HCT116 (cell line): ENCODE data around the gene GNAI1. TPM values are rescaled to one million over a fixed set of nuclear protein-coding genes. Genes with fewer than 3 reads are reported as not detected.

Experiments
- ATAC-seq: fragments of 200-7000 bp; cut with Tn5 transposase; 2 replicates; pipeline ENCODE4 v1.9.1; 2020; ENCODE audit warnings: mild to moderate bottlenecking, moderate library complexity
- BruUV-seq: library from RNA; stranded (reverse); fragments of 400-500 nt; replicated peaks from 2 replicates; lab custom pipeline; 2021; lab: Mats Ljungman, UMichigan
- CTCF ChIA-PET: fragments of 300-600 bp; sonication (Branson Sonifier 250); formaldehyde crosslinking; loops from one replicate; lab custom pipeline; 2021; ENCODE audit warnings: antibody characterized with exemption; lab: Charles Lee
- POLR2A ChIA-PET: fragments of 300-600, 350-600 bp; sonication (Branson Sonifier 250); formaldehyde crosslinking; loops from one replicate; lab custom pipeline; 2021; ENCODE audit warnings: antibody characterized with exemption; lab: Charles Lee
- RAD21 ChIA-PET, 2 experiments: fragments of 300-600 bp; sonication (Branson Sonifier 250); formaldehyde crosslinking; loops; one replicate each; lab custom pipeline; 2023; ENCODE audit warnings: low total read pairs in 2 of 2; ENCODE audit not compliant: uncharacterized antibody in 2 of 2, unreplicated experiment in 2 of 2, low non-redundant PET in 1 of 2; lab: Charles Lee
- DNase-seq: peaks from one replicate; pipeline ENCODE4 v3.0.0-alpha.2; 2010; ENCODE audit warnings: low read depth, low spot score
- H2AFZ ChIP-seq: fragments of 200-600 bp; shearing (Covaris generic), sonication (generic); 2 replicates; pipeline ENCODE4 v1.6.1; 2017; ENCODE audit warnings: low read depth, mixed run types, mixed read lengths, antibody characterized with exemption, low read length; ENCODE audit not compliant: poor library complexity, severe bottlenecking
- H3K27ac ChIP-seq: 2 replicates; pipeline ENCODE4 v1.5.1; 2012; ENCODE audit warnings: low read depth, low read length
- H3K27me3 ChIP-seq: fragments of 200-600 bp; sonication (generic); 2 replicates; pipeline ENCODE4 v1.6.1; 2016; ENCODE audit warnings: mixed run types, low read length, mixed read lengths; ENCODE audit not compliant: insufficient read depth
- H3K36me3 ChIP-seq, 2 experiments: fragments of 200-500 bp in 1 of 2; fragments of 200-600 bp in 1 of 2; sonication (Bioruptor generic) in 1 of 2; sonication (generic) in 1 of 2; 2 replicates each; pipeline versions ENCODE4 v1.5.1 to v1.6.1; 2014 to 2016; ENCODE audit warnings: low read length in 2 of 2, inconsistent platforms in 1 of 2, mixed read lengths in 1 of 2, mixed run types in 1 of 2; ENCODE audit not compliant: insufficient read depth in 2 of 2, control insufficient read depth in 1 of 2
- H3K4me1 ChIP-seq, 2 experiments: fragments of 200-600 bp in 1 of 2; sonication (generic) in 1 of 2; 2 replicates each; pipeline versions ENCODE4 v1.5.1 to v1.6.1; 2012 to 2017; ENCODE audit warnings: low read length in 2 of 2, inconsistent platforms in 1 of 2, mild to moderate bottlenecking in 1 of 2, mixed read lengths in 1 of 2, mixed run types in 1 of 2, moderate library complexity in 1 of 2; ENCODE audit not compliant: insufficient read depth in 2 of 2, control insufficient read depth in 1 of 2
- H3K4me2 ChIP-seq: fragments of 200-600 bp; sonication (generic); 2 replicates; pipeline ENCODE4 v1.6.1; 2017; ENCODE audit warnings: mixed run types, low read length, mixed read lengths
- H3K4me3 ChIP-seq, 2 experiments: fragments of 200-600 bp in 1 of 2; sonication (generic) in 1 of 2; replicated peaks in 1 of 2; 2 replicates each; pipeline ENCODE4 v1.5.1; 2011 to 2016; ENCODE audit warnings: low read length in 2 of 2, control low read depth in 1 of 2, low read depth in 1 of 2, mild to moderate bottlenecking in 1 of 2, mixed read lengths in 1 of 2, mixed run types in 1 of 2
- H3K79me2 ChIP-seq: fragments of 200-600 bp; sonication (generic); 2 replicates; pipeline ENCODE4 v1.6.1; 2017; ENCODE audit warnings: mild to moderate bottlenecking, mixed run types, low read length, moderate library complexity, mixed read lengths; ENCODE audit not compliant: insufficient read depth
- H3K9ac ChIP-seq: fragments of 200-600 bp; sonication (generic); 2 replicates; pipeline ENCODE4 v1.6.1; 2016; ENCODE audit warnings: low read length, mixed read lengths
- H3K9me2 ChIP-seq: fragments of 200-600 bp; sonication (generic), shearing (Covaris generic); 2 replicates; pipeline ENCODE4 v1.6.1; 2017; ENCODE audit warnings: mixed run types, mild to moderate bottlenecking, moderate library complexity; ENCODE audit not compliant: insufficient read depth
- H3K9me3 ChIP-seq, 2 experiments: fragments of 200-500 bp in 1 of 2; fragments of 200-600 bp in 1 of 2; sonication (Bioruptor generic) in 1 of 2; sonication (generic) in 1 of 2; 2 replicates each; pipeline ENCODE4 v1.6.1; 2014 to 2017; ENCODE audit warnings: low read length in 2 of 2, mixed read lengths in 2 of 2, inconsistent platforms in 1 of 2, low read depth in 1 of 2, mild to moderate bottlenecking in 1 of 2, mixed run types in 1 of 2, moderate library complexity in 1 of 2; ENCODE audit not compliant: control insufficient read depth in 1 of 2, insufficient read depth in 1 of 2
- H4K20me1 ChIP-seq: fragments of 200-600 bp; sonication (generic), shearing (Covaris generic); 2 replicates; pipeline ENCODE4 v1.6.1; 2017; ENCODE audit warnings: mixed run types, mild to moderate bottlenecking, moderate library complexity; ENCODE audit not compliant: insufficient read depth
- CEBPB ChIP-seq: IDR thresholded peaks from 2 replicates; pipeline ENCODE4 v1.6.1; 2012; ENCODE audit warnings: low read depth
- CTCF ChIP-seq, 3 experiments: fragments of 200-600 bp in 1 of 3; sonication (generic) in 1 of 3; IDR thresholded peaks in 2 of 3; conservative IDR thresholded peaks in 1 of 3; 2 replicates each; pipeline ENCODE4 v1.5.1; 2012 to 2017; ENCODE audit warnings: low read depth in 2 of 3, low read length in 2 of 3, antibody characterized with exemption in 1 of 3, borderline replicate concordance in 1 of 3, control low read depth in 1 of 3, mild to moderate bottlenecking in 1 of 3, mixed read lengths in 1 of 3, mixed run types in 1 of 3, moderate library complexity in 1 of 3; ENCODE audit not compliant: insufficient read depth in 1 of 3
- EZH2 ChIP-seq: fragments of 200-600 bp; sonication (generic); IDR thresholded peaks from 2 replicates; pipeline ENCODE4 v1.6.1; 2017; ENCODE audit warnings: antibody characterized with exemption, mixed run types
- FOSL1 ChIP-seq: IDR thresholded peaks from 2 replicates; pipeline ENCODE4 v1.6.1; 2012; ENCODE audit warnings: low read depth
- JUND ChIP-seq: IDR thresholded peaks from 2 replicates; pipeline ENCODE4 v1.6.1; 2012
- MAX ChIP-seq: IDR thresholded peaks from 2 replicates; pipeline ENCODE4 v1.6.1; 2012
- SP1 ChIP-seq: IDR thresholded peaks from 2 replicates; pipeline ENCODE4 v1.6.1; 2012; ENCODE audit warnings: low read depth
- SRF ChIP-seq: IDR thresholded peaks from 2 replicates; pipeline ENCODE4 v1.6.1; 2012; ENCODE audit warnings: low read depth
- YY1 ChIP-seq: IDR thresholded peaks from 2 replicates; pipeline ENCODE4 v1.6.1; 2011; ENCODE audit warnings: low read length, low read depth, moderate library complexity, mild to moderate bottlenecking; ENCODE audit not compliant: insufficient replicate concordance; ENCODE audit errors: extremely low read depth
- ZFX ChIP-seq: fragments of 450-650 bp; IDR thresholded peaks from 2 replicates; pipeline ENCODE4 v1.6.1; 2017
- intact Hi-C: fragments of 100-400 bp; cut with micrococcal nuclease; formaldehyde crosslinking; loops from 2 replicates; pipeline ENCODE4 v1.10.0; 2022
- total RNA-seq: library from RNA; stranded (reverse); gene quantifications from one replicate; pipeline ENCODE4 v1.2.1, GENCODE V29; 2021; ENCODE audit not compliant: unreplicated experiment
- TF ChIP-seq, protein P1 (sequence below): IDR thresholded peaks from 2 replicates; pipeline ENCODE4 v1.6.1; 2011; ENCODE audit warnings: mild to moderate bottlenecking, low read length, moderate library complexity; ENCODE audit not compliant: insufficient replicate concordance; ENCODE audit errors: extremely low read depth

The GNAI1 gene
- total RNA-seq, 1 experiment from 2014 or later = 148 TPM

GRCh38 chr7:80137410-80137809 is 2.8 kb downstream of the GNAI1 start:
- Histone ChIP-seq H2AFZ (no peak overlapping the region), H3K36me3 (no peaks in the 10 kb centered on the region), H3K27ac (peak overlapping the region; percentile 98), H3K4me1 (peaks cover 59 to 79% of the 10 kb centered on the region in 2 experiments), H3K27me3 (no peaks in the 10 kb centered on the region), H3K9ac (peak overlapping the region; percentile 13; the same call in 1 of the 2 replicates), H4K20me1 (peaks cover 24% of the 10 kb centered on the region; the same call in 1 of the 2 replicates), H3K9me3 (no peaks in the 10 kb centered on the region), H3K4me2 (peak overlapping the region; percentile 82), H3K4me3 (peak overlapping the region in 1 of 2 experiments; percentile 4; a peak in 1 of 4 replicates), H3K79me2 (peaks cover 78% of the 10 kb centered on the region), H3K9me2 (no peaks in the 10 kb centered on the region)
- POLR2A ChIA-PET = no interaction called here
- ATAC-seq = no peak
- RAD21 ChIA-PET = no interaction called here
- DNase-seq = no peak
- no TSS peak for BruUV-seq
- no peak for TF ChIP-seq SRF
- no peak for TF ChIP-seq SP1
- TF ChIP-seq MAX = no peak
- TF ChIP-seq EZH2 = no peak
- no peak for TF ChIP-seq JUND
- TF ChIP-seq YY1 = no peak
- TF ChIP-seq CTCF (IDR thresholded peaks at IDR 0.05 in 2 of 3, conservative IDR thresholded peaks at IDR 0.05 in 1 of 3; ENCODE audit: borderline replicate concordance in 1 of 3, insufficient read depth in 1 of 3, low read depth in 2 of 3, low read length in 2 of 3) = no peak
- no peak for TF ChIP-seq ZFX
- CTCF ChIA-PET = no interaction called here
- intact Hi-C loops = loop anchor here (5.0 kb wide), 2 partner anchors 45 to 140 kb away; no protein-coding TSS in a partner anchor

DNA sequence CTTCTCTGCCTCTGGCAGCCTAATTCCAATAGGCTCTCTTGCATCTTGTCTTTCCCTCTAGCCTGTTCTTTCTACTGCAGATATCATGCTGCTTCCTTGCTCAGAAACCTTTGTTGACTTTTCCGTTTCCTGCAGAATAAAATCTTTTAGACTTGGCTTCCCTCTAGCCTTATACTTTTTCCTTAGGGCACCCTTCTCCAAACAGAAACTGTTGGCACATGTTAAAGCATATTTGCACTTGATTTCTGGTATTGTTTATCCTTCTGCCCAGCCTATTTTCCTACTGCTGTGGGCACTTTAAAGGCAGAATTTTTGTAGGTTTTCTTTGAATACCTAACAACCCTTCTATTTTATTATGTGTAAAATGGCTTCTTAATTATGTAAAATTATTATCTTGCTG is 4.6 kb downstream of the GNAI1 start:
- RAD21 ChIA-PET = no interaction called here
- Histone ChIP-seq H3K4me2 (peak overlapping the region; percentile 82), H4K20me1 (peaks cover 34% of the 10 kb centered on the region), H3K9me2 (no peaks in the 10 kb centered on the region), H2AFZ (no peak overlapping the region), H3K36me3 (no peaks in the 10 kb centered on the region), H3K4me1 (peaks cover 59 to 80% of the 10 kb centered on the region in 2 experiments), H3K9ac (peak overlapping the region; percentile 26; the same call in 1 of the 2 replicates), H3K4me3 (no peak overlapping the region), H3K27ac (peak overlapping the region; percentile 35), H3K27me3 (no peaks in the 10 kb centered on the region), H3K9me3 (no peaks in the 10 kb centered on the region), H3K79me2 (peaks cover 96% of the 10 kb centered on the region)
- POLR2A ChIA-PET = no interaction called here
- no TSS peak for BruUV-seq
- TF ChIP-seq SP1 (no peak), YY1 (no peak), EZH2 (no peak), FOSL1 (no peak), CEBPB (no peak), SRF (no peak)
- TF ChIP-seq, protein P1, sequence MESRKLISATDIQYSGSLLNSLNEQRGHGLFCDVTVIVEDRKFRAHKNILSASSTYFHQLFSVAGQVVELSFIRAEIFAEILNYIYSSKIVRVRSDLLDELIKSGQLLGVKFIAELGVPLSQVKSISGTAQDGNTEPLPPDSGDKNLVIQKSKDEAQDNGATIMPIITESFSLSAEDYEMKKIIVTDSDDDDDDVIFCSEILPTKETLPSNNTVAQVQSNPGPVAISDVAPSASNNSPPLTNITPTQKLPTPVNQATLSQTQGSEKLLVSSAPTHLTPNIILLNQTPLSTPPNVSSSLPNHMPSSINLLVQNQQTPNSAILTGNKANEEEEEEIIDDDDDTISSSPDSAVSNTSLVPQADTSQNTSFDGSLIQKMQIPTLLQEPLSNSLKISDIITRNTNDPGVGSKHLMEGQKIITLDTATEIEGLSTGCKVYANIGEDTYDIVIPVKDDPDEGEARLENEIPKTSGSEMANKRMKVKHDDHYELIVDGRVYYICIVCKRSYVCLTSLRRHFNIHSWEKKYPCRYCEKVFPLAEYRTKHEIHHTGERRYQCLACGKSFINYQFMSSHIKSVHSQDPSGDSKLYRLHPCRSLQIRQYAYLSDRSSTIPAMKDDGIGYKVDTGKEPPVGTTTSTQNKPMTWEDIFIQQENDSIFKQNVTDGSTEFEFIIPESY = no peak
- intact Hi-C loops = loop anchor here (5.0 kb wide), 2 partner anchors 43 to 138 kb away; no protein-coding TSS in a partner anchor
- no peak for ATAC-seq
- CTCF ChIA-PET = no interaction called here
- DNase-seq = no peak
